ENCODE measurements around the gene FOXL3.

GRCh38 chr7:278081-278480 lies 11.9 kb upstream of the FOXL3 start:
- TF ChIP-seq CTCF (IDR thresholded peaks at IDR 0.05) (no peak), ZFX (IDR thresholded peaks at IDR 0.05; ENCODE audit: borderline replicate concordance) (no peak)
